ENCODE results near the gene RNF144A.

RNF144A gene

DNA sequence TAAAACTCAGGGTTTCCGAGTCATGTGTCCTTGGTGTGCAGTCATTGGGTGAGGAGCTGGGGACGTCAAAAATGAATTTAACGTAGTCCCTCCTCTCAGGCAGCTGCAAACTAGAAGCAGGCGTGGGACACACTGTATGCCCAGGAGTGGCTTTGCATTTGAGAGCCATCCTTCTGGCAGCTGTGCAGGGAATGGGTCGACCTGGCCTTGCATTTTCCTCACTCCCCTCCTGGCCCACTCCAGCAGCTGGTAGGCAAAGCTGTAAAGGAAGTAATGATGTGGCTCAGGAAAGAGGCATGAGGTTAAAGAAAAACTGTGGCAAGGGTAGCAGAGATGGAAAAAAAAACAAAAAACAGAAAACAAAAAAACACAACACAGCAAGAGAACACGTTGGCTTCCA is 46.5 kb downstream of the RNF144A start:
- Histone ChIP-seq H4K20me1 (ENCODE audit: insufficient read depth, low read length, poor library complexity, severe bottlenecking) (no peaks in the 10 kb centered on the region), H2AFZ (ENCODE audit: low read length) (no peak overlapping the region), H3K9me2 (replicated peaks; ENCODE audit: low read depth, low read length) (no peaks in the 10 kb centered on the region), H3K9ac (ENCODE audit: low read depth, low read length, poor library complexity, severe bottlenecking) (no peak overlapping the region), H3K79me2 (ENCODE audit: insufficient read depth, low read length) (no peaks in the 10 kb centered on the region), H3K4me1 (ENCODE audit: insufficient read depth, low read length, poor library complexity, severe bottlenecking) (no peaks in the 10 kb centered on the region), H3K4me2 (ENCODE audit: low read depth, low read length, poor library complexity, severe bottlenecking) (no peak overlapping the region), H3K9me3 (ENCODE audit: insufficient read depth, low read depth, low read length) (no peaks in the 10 kb centered on the region), H3K27me3 (ENCODE audit: insufficient read depth, low read length, poor library complexity, severe bottlenecking) (no peaks in the 10 kb centered on the region), H3K4me3 (ENCODE audit: low read length, poor library complexity, severe bottlenecking) (no peak overlapping the region), H3K36me3 (ENCODE audit: insufficient read depth, low read length) (no peaks in the 10 kb centered on the region), H3F3A (ENCODE audit: low read depth) (no peaks in the 10 kb centered on the region)
- TF ChIP-seq EZH2phosphoT487 (IDR thresholded peaks at IDR 0.05; ENCODE audit: borderline replicate concordance) (no peak), CTCF (conservative IDR thresholded peaks at IDR 0.05; ENCODE audit: low read length) (no peak)

- TF ChIP-seq EZH2phosphoT487 (IDR thresholded peaks at IDR 0.05; ENCODE audit: borderline replicate concordance): no peak
- no peak for TF ChIP-seq CTCF (conservative IDR thresholded peaks at IDR 0.05; ENCODE audit: low read length)
- Histone ChIP-seq H3K9ac (ENCODE audit: low read depth, low read length, poor library complexity, severe bottlenecking) (no peak overlapping the region), H3F3A (ENCODE audit: low read depth) (no peaks in the 10 kb centered on the region), H3K9me3 (ENCODE audit: insufficient read depth, low read depth, low read length) (no peaks in the 10 kb centered on the region), H2AFZ (ENCODE audit: low read length) (no peak overlapping the region), H3K4me3 (ENCODE audit: low read length, poor library complexity, severe bottlenecking) (no peak overlapping the region), H3K27me3 (ENCODE audit: insufficient read depth, low read length, poor library complexity, severe bottlenecking) (no peaks in the 10 kb centered on the region), H3K4me2 (ENCODE audit: low read depth, low read length, poor library complexity, severe bottlenecking) (no peak overlapping the region), H3K9me2 (replicated peaks; ENCODE audit: low read depth, low read length) (no peaks in the 10 kb centered on the region), H4K20me1 (ENCODE audit: insufficient read depth, low read length, poor library complexity, severe bottlenecking) (no peaks in the 10 kb centered on the region), H3K36me3 (ENCODE audit: insufficient read depth, low read length) (no peaks in the 10 kb centered on the region), H3K4me1 (ENCODE audit: insufficient read depth, low read length, poor library complexity, severe bottlenecking) (no peaks in the 10 kb centered on the region), H3K79me2 (ENCODE audit: insufficient read depth, low read length) (no peaks in the 10 kb centered on the region)
Measured at GRCh38 chr2:6965071-6965795, 48.0 kb downstream of the RNF144A start.

DNA sequence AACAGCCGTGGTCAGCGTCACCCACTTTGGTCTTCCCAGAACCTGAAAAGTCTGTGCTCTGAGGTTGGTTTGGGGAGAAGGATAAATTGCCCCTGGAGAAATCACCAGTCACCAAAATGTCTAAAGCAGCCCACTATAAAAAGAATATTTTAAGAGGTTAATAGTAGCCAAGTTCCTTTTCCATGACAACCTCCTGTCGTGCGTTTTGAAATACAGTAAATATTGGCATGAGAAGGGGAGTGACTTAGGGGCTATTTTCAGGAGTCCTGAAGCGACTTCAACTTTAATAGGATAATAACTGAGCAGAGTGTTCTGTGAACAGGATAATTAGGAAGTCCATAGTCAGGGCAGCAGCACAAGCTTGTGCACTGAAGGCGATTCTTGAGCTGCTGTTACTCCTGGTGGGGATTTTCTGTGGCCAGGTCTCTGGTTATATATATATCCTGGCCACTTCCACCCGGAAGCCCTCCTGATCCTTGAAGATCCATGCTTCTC is 49.3 kb downstream of the RNF144A start:
- no peaks in the 10 kb centered on the region for H3K9me2 ChIP-seq (replicated peaks; ENCODE audit: low read depth, low read length)
- TF ChIP-seq CTCF (conservative IDR thresholded peaks at IDR 0.05; ENCODE audit: low read length) (no peak), EZH2phosphoT487 (IDR thresholded peaks at IDR 0.05; ENCODE audit: borderline replicate concordance) (no peak)

More for the DNA sequence above, 49.3 kb downstream of the RNF144A start:
- H3K36me3 ChIP-seq (ENCODE audit: insufficient read depth, low read length): no peaks in the 10 kb centered on the region
- no peak overlapping the region for H3K4me3 ChIP-seq (ENCODE audit: low read length, poor library complexity, severe bottlenecking)
- H2AFZ ChIP-seq (ENCODE audit: low read length): no peak overlapping the region
- no peak overlapping the region for H3K9ac ChIP-seq (ENCODE audit: low read depth, low read length, poor library complexity, severe bottlenecking)
- H3K4me2 ChIP-seq (ENCODE audit: low read depth, low read length, poor library complexity, severe bottlenecking): no peak overlapping the region
- H3F3A ChIP-seq (ENCODE audit: low read depth): no peaks in the 10 kb centered on the region
- H3K9me3 ChIP-seq (ENCODE audit: insufficient read depth, low read depth, low read length): no peaks in the 10 kb centered on the region
- no peaks in the 10 kb centered on the region for H3K27me3 ChIP-seq (ENCODE audit: insufficient read depth, low read length, poor library complexity, severe bottlenecking)
- no peaks in the 10 kb centered on the region for H3K79me2 ChIP-seq (ENCODE audit: insufficient read depth, low read length)
- H4K20me1 ChIP-seq (ENCODE audit: insufficient read depth, low read length, poor library complexity, severe bottlenecking): no peaks in the 10 kb centered on the region
- no peaks in the 10 kb centered on the region for H3K4me1 ChIP-seq (ENCODE audit: insufficient read depth, low read length, poor library complexity, severe bottlenecking)
